Osteocyte (in vitro differentiated cells): Measurements from ENCODE around the gene POLA1. TPM values are rescaled to one million over a fixed set of nuclear protein-coding genes. Genes with fewer than 3 reads are reported as not detected.

Experiments used
- DNase-seq: peaks from one replicate; pipeline ENCODE4 v3.0.0; 2021; ENCODE audit warnings: mixed read lengths; ENCODE audit not compliant: unreplicated experiment; ENCODE audit errors: extremely low spot score
- H3K27ac Mint-ChIP-seq: one replicate; pipeline ENCODE4 v1.8.0; 2021; ENCODE audit warnings: mild to moderate bottlenecking, mixed read lengths; ENCODE audit not compliant: unreplicated experiment
- H3K27me3 Mint-ChIP-seq: one replicate; pipeline ENCODE4 v1.8.0; 2021; ENCODE audit warnings: mixed read lengths; ENCODE audit not compliant: unreplicated experiment
- H3K36me3 Mint-ChIP-seq: one replicate; pipeline ENCODE4 v1.8.0; 2021; ENCODE audit warnings: mixed read lengths; ENCODE audit not compliant: unreplicated experiment
- H3K4me1 Mint-ChIP-seq: one replicate; pipeline ENCODE4 v1.8.0; 2021; ENCODE audit warnings: mixed read lengths; ENCODE audit not compliant: unreplicated experiment
- H3K4me3 Mint-ChIP-seq: one replicate; pipeline ENCODE4 v1.8.0; 2021; ENCODE audit warnings: mild to moderate bottlenecking, moderate library complexity, mixed read lengths; ENCODE audit not compliant: unreplicated experiment
- H3K9me3 Mint-ChIP-seq: one replicate; pipeline ENCODE4 v1.8.0; 2021; ENCODE audit warnings: mixed read lengths; ENCODE audit not compliant: unreplicated experiment
- total RNA-seq: library from RNA; stranded (reverse); gene quantifications from 2 replicates; pipeline ENCODE4 v1.2.1, GENCODE V29; 2021
- TF ChIP-seq, protein P1 (sequence below): fragments of 200-600 bp; sonication (generic); IDR thresholded peaks from 2 replicates; pipeline ENCODE4 v1.5.0; 2021; ENCODE audit warnings: antibody characterized with exemption, mild to moderate bottlenecking, moderate library complexity

Gene POLA1
- total RNA-seq, 1 donor from 2014 or later, result 17.3 TPM

DNA sequence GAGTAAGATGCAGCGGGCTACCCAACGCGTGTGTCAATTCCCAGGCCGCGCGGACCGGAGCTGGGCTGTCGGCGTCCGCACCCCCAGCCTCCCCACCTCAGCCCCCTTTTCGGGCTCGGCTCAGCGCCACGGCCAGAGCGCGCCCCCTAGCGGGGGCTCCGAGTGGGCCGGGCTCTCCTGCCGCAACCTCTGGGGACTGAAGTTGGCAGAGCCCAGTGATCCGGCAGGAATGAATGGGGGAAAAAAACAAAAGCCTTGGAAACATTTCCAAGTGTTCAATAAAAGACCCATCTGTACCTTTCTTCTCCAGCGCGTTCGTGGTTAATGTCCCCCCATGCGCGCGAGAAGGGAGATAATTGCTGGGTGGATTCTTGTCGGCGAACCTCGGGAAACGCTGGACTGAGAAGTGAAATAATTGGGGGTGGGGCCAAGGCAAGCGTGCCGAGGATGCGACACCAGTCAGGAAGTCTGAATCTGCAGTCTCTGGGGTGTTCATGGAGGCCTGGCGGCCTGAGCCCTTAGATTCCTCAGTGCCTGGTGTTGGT lies 327.3 kb downstream of the POLA1 start:
- Mint-ChIP-seq H3K9me3 (no peaks in the 10 kb centered on the region), H3K27ac (no peak overlapping the region), H3K4me3 (peak overlapping the region; percentile 20), H3K27me3 (peaks cover 91% of the 10 kb centered on the region), H3K4me1 (peaks cover 33% of the 10 kb centered on the region), H3K36me3 (no peaks in the 10 kb centered on the region)
- DNase-seq, result no peak
- TF ChIP-seq, protein P1, sequence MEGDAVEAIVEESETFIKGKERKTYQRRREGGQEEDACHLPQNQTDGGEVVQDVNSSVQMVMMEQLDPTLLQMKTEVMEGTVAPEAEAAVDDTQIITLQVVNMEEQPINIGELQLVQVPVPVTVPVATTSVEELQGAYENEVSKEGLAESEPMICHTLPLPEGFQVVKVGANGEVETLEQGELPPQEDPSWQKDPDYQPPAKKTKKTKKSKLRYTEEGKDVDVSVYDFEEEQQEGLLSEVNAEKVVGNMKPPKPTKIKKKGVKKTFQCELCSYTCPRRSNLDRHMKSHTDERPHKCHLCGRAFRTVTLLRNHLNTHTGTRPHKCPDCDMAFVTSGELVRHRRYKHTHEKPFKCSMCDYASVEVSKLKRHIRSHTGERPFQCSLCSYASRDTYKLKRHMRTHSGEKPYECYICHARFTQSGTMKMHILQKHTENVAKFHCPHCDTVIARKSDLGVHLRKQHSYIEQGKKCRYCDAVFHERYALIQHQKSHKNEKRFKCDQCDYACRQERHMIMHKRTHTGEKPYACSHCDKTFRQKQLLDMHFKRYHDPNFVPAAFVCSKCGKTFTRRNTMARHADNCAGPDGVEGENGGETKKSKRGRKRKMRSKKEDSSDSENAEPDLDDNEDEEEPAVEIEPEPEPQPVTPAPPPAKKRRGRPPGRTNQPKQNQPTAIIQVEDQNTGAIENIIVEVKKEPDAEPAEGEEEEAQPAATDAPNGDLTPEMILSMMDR, result peak; percentile 80

- no peak for DNase-seq
- Mint-ChIP-seq H3K27me3 (peaks cover 86% of the 10 kb centered on the region), H3K4me3 (no peak overlapping the region), H3K9me3 (no peaks in the 10 kb centered on the region), H3K27ac (no peak overlapping the region), H3K4me1 (peaks cover 26% of the 10 kb centered on the region), H3K36me3 (no peaks in the 10 kb centered on the region)
- TF ChIP-seq, protein P1, result peak; percentile 26
These were observed 329.0 kb downstream of the POLA1 start for GRCh38 chrX:25022499-25023325.

DNA sequence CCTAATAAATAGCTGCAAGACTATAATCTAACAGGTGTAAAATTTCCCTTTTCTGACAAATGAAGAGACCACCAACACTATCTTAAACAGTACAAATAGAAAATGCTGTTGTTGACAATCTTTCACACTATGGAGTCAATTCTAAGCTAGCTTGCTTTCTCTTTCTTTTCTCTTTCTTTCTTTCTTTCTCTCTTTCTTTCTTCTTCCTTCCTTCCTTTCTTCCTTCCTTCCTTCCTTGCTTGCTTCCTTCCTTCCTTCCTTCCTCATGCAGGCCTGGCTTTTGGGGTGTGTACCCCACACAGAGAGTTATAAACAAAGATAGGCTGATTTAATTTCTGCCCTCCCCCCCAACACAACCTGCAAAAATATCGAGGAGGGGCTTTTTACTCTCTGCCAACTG lies 330.2 kb downstream of the POLA1 start:
- Mint-ChIP-seq H3K27ac (no peak overlapping the region), H3K27me3 (peaks cover 76% of the 10 kb centered on the region), H3K4me3 (no peak overlapping the region), H3K9me3 (no peaks in the 10 kb centered on the region), H3K4me1 (peaks cover 28% of the 10 kb centered on the region), H3K36me3 (no peaks in the 10 kb centered on the region)
- DNase-seq, result no peak
- TF ChIP-seq, protein P1, result no peak

- H3K4me3 Mint-ChIP-seq, result no peak overlapping the region
- peaks cover 23% of the 10 kb centered on the region for H3K4me1 Mint-ChIP-seq
- peaks cover 62% of the 10 kb centered on the region for H3K27me3 Mint-ChIP-seq
- H3K36me3 Mint-ChIP-seq, result no peaks in the 10 kb centered on the region
- TF ChIP-seq, protein P1, result no peak
- no peaks in the 10 kb centered on the region for H3K9me3 Mint-ChIP-seq
- H3K27ac Mint-ChIP-seq, result no peak overlapping the region
- DNase-seq, result no peak
These were observed 331.9 kb downstream of the POLA1 start for GRCh38 chrX:25025615-25026014.

DNA sequence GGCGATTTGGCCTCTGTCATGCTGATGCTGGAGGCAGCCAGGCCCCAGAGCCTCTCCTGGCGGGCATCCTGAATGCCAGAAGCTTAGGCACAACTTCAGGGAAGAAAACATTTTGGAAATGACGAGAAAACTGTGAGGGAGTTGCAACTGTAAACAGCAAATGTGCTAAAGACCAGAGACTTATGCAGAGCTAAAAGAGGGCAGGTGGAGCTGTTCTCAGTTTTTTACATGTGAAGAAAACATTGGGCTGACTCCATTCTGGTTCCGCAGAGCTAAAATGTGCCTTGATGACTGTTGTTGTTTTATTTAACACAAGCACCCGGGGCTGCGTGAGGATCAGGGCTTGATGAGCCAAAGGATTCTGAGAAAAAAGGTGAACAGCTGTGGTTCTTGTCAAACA lies 332.9 kb downstream of the POLA1 start:
- no peak overlapping the region for H3K27ac Mint-ChIP-seq
- H3K36me3 Mint-ChIP-seq, result no peaks in the 10 kb centered on the region
- TF ChIP-seq, protein P1, result no peak
- H3K4me3 Mint-ChIP-seq, result no peak overlapping the region
- no peaks in the 10 kb centered on the region for H3K9me3 Mint-ChIP-seq
- peaks cover 62% of the 10 kb centered on the region for H3K27me3 Mint-ChIP-seq
- peaks cover 18% of the 10 kb centered on the region for H3K4me1 Mint-ChIP-seq
- peak; percentile 51 for DNase-seq
